Activated CD4-positive, alpha-beta T cell treated with anti-CD3 and anti-CD28 coated beads, Interleukin-10, Interleukin-2, amounts not matched to agents 100 ng/mL and 50 ng/mL, durations not matched to agents 16 hours and 8 hours (primary cell): Measurements from ENCODE around the gene GTF2F2.
"Not testable (repeated sequence)": the region's sequence is repeated elsewhere in the genome, so short reads cannot be mapped to it uniquely, and the experiment has no call there.

Source experiments
- DNase-seq: peaks from one replicate; pipeline ENCODE4 v3.0.0-alpha.2; 2020

GTF2F2 gene

DNA sequence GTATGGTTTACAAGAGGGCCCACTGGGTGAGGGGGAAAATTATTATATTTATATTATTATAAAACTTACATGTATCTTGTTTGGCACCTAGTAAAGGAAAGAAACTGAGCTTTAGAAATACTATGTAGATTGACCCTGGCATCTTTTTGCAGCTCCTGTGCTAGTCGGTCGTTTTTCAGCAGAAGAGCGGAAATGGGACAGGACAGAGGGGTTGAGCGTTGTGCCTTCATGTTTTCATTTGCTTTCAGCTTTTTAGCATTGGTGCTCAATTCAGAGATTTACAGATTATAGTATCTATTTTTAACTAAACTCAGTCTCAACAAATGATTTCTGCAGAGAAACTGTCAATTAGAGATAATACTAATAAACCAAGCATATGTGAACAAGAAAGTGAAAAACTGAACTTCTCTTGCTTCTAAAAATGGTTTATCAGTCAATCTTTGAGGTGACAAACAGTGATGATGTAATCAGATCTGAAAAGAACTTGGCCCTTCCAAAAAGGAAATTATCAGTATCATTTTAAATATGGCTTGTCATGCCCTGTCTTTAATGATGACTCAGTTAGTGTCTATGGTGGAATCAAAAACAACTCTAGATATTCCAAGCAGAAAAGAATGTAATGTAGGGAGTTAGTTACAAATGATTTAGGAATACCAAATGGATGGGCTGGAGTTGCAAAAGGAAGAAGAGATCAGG lies 137.5 kb downstream of the GTF2F2 start:
- peak; percentile 58 for DNase-seq

- no peak for DNase-seq
These were observed 138.0 kb downstream of the GTF2F2 start for GRCh38 chr13:45258334-45258675.

DNA sequence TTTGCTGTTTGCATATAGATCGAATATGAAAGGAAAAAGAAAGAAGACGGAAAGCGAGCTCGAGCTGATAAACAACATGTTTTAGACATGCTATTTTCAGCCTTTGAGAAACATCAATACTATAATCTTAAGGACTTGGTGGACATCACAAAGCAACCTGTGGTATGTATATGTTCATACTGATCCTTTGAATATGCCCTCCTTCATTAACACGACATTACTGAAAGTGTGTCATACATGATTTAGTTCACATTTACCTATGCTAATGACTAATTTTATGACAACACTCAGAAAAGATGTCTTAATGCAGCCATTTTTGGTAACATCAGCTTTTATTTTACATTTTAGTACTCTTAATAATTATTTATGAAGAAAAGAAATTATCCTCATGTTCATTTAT lies 146.9 kb downstream of the GTF2F2 start:
- no peak for DNase-seq

DNA sequence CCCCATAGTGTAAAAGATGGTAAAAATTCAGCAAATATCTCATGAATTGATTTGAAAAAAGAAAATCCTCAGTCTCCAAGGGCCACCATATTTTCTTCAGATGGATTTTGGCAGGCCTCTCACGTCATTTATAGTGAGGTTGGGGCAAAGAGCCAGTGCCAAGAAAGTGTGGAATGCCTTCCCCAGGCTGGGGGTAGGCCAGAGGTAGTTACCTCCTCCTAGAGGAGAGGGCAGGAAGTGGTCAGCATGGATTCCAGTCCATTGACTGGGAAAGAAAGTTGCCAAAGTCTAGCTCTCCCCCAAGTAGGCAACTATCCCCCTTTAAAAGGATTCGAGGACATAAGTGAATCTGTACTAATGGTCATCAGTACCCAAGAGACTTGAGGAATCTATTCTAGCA lies 148.9 kb downstream of the GTF2F2 start:
- DNase-seq: no peak

DNA sequence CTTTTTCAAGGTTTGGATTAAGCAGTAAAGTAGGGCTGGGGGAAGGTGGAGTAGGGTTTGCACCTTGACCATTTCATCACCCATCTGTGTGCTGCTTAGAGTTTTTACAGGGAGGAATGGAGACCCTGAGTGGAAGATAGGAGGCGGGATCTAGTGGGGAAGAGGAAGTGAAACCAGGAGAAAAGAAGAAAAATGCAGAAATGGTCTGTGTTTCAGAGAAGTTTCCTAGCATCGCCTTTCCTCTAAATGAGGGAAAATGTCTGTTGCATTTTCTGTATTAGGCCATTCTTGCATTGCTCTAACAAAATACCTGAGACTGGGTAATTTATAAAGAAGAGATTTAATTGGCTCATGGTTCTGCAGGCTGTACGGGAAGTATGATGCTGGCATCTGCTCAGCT lies 156.6 kb downstream of the GTF2F2 start:
- no peak for DNase-seq

- DNase-seq: no peak
These were observed 157.9 kb downstream of the GTF2F2 start for GRCh38 chr13:45278096-45278645.

DNA sequence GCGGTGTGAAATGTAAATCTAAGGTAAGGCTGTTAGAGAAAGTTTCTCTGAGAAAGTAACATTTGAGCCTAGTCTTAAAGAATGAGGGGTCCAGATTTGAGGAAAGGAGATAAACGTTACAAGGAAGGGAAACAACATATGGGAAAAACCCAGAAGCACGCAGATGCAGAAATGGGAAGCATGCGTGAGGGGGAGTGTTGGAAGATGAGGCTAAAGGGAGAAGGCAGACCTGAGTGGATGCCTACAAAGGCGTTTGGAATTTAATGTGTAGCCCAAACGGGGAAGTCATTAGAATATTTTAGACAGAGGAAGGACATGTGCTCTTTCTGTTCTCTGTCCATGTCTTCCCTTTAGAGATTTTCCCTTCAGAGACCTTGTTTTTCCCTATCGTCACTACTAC lies 159.7 kb downstream of the GTF2F2 start:
- no peak for DNase-seq

- DNase-seq: peak; percentile 69
These were observed 160.7 kb downstream of the GTF2F2 start for GRCh38 chr13:45280751-45281634.

DNA sequence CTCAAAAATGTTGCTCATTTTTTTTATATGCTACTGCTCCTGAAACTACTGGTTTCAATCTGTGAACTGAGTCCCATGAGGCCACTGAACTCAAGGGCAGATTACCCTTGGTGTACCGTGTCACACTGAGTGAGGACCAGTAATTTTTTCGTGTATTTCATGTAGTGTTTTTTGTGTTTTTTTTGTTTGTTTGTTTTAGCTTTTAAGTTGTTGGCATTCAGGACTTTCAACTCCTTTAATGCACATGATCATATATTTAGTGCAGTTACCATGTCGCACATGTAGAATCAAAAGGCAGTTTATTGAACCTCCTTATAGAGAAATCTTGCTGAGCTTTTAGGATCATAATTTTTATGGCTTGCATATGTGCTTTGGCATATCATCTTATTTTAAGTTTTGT lies 162.7 kb downstream of the GTF2F2 start:
- DNase-seq: no peak

GRCh38 chr13:45289936-45290563 lies 169.7 kb downstream of the GTF2F2 start:
- DNase-seq: no peak

- no peak for DNase-seq
These were observed 171.9 kb downstream of the GTF2F2 start for GRCh38 chr13:45292176-45292575.

- DNase-seq: no peak
These were observed 175.2 kb downstream of the GTF2F2 start for GRCh38 chr13:45295536-45295935.

GRCh38 chr13:45296259-45296658 lies 175.9 kb downstream of the GTF2F2 start:
- no peak for DNase-seq

GRCh38 chr13:45297456-45298205 lies 177.3 kb downstream of the GTF2F2 start:
- DNase-seq: no peak

- no peak for DNase-seq
These were observed 177.8 kb downstream of the GTF2F2 start for GRCh38 chr13:45298206-45298505.

DNA sequence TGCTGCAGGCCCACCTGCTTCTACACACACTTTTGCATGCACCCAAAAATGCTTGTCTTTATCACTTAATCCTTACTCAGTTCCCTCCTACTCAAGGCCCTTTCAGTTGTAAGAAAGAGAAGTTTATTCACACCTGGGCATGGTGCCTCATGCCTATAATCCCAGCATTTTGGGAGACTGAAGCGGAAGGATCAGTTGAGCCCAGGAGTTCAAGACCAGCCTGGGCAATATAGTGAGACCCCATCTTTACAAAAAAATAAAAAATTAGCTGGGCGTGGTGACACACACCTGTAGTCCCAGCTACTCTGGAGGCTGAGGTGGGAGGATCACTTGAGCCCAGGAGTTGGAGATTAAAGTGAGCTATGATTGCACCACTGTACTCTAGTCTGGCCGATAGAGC lies 178.2 kb downstream of the GTF2F2 start:
- not testable (repeated sequence) for DNase-seq

DNA sequence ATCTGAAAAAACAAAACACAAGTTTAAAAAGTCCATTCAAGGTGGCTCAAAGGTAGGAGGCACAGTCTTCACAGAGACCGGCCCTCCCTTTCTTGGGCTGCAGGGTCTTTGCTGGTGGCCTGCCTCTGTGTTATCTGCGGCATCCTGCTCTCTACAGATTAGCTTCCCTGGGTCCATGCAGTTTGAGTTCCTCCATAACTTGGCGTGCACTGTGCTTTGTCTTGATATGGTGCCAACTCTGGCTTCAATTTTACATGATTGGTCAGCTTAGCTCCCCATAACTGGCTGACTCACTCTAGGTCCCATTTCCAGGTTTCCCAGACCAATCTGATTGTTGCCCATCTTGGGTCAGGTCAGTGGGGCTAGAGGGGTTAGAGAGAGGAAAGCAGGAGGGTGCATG lies 178.9 kb downstream of the GTF2F2 start:
- DNase-seq: no peak

DNA sequence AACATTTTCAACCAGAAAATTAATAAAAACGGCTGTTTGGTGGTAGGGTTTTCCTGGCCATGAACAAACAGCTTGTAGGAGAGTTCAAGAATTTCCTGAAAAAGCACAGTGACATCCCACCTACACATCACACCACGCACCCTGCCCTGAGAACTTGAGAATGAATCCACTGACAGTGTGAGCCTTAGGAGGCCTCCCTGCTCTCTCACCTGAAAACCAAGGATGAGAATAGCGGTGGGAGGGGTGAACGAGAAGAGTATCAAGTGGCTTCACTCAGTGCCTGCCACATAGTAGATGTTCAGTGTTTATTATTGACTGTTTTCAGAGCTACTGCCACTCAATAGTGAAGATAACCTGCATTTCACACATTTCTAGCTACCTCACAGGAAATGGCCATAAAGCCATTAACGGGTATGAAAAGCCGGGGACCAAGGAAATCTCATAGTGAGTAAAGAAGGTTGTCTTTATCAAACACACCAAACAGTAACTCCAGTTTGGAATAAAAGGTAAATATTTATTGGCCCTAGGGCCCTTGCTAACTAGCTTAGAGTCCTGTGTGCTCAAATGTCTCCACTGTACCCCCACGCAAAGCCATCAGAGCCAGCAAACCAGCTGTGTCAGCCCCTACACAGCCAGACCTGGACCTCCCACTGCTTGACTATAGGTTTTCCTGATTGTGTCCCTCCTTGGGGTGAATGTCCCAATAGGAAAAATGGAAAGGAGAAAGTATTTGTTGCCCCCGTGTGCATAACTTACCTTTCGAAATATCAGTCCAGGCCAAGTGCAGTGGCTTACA lies 180.1 kb downstream of the GTF2F2 start:
- no peak for DNase-seq

DNA sequence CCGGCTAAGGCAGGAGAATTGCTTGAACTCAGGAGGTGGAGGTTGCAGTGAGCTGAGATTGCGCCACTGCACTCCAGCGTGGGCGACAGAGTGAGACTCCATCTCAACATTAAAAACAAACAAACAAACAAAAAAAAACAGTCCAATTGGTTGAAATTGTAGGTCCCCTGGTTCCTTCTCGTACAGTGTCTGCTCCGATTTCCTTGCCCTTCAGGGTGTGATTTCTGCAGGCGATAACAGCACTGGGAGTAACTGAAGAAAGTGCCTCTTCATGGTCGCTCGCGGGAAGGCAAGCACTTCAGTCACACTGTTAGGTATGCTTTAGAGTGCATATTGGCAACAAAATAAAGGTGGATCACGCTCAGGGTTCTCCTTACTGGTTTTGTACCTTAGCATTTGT lies 181.0 kb downstream of the GTF2F2 start:
- DNase-seq: no peak

- no peak for DNase-seq
These were observed 182.2 kb downstream of the GTF2F2 start for GRCh38 chr13:45302507-45302906.

DNA sequence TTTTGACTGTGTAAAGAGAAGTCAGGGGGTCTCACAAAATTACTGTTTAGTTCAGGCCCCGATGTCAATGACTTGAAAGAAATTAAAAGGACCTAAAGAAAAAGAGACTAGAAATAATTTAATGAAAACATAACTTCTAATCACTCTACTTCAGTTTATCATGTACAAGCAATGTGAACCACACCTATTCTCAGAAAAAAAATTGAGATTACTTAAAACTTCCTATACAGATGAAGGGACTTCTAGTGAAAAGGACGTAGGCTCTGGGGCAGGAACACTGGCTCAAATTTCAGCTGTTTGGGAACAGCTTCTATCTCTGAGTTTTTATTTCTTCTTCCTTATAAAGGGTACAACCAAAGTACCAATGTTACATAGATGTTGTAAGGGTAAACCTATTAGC lies 182.7 kb downstream of the GTF2F2 start:
- DNase-seq: no peak

DNA sequence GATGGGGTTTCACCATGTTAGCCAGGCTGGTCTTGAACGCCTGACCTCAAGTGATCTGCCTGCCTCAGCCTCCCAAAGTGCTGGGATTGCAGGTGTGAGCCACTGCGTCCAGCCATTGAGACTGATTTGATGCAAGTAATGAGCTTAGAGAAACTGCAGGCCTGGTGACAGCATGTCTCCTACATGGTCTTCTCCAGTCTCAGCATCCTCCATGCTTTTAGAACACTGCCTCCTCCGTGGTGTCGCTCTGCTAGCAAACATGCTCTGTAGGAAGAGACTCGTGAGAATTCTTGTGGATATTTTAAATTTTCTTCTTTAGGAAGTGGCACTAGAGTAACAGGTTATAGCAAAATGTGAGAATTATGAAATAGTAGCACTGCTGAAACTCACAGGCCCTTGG lies 183.6 kb downstream of the GTF2F2 start:
- DNase-seq: no peak
